ENCODE data around the gene ZNF441. TPM values are rescaled to one million over a fixed set of nuclear protein-coding genes. Genes with fewer than 3 reads are reported as not detected.

The ZNF441 gene
- total and polyA plus RNA-seq, 10 of the 15 experiments (the other 5 are each of a cell fraction or from before 2014, with no cell fraction given) = 1.0 to 9.4 (median 4.3) TPM

GRCh38 chr19:11747277-11747676 is 19.5 kb upstream of the ZNF441 start (continued):
- TF ChIP-seq, protein P1, sequence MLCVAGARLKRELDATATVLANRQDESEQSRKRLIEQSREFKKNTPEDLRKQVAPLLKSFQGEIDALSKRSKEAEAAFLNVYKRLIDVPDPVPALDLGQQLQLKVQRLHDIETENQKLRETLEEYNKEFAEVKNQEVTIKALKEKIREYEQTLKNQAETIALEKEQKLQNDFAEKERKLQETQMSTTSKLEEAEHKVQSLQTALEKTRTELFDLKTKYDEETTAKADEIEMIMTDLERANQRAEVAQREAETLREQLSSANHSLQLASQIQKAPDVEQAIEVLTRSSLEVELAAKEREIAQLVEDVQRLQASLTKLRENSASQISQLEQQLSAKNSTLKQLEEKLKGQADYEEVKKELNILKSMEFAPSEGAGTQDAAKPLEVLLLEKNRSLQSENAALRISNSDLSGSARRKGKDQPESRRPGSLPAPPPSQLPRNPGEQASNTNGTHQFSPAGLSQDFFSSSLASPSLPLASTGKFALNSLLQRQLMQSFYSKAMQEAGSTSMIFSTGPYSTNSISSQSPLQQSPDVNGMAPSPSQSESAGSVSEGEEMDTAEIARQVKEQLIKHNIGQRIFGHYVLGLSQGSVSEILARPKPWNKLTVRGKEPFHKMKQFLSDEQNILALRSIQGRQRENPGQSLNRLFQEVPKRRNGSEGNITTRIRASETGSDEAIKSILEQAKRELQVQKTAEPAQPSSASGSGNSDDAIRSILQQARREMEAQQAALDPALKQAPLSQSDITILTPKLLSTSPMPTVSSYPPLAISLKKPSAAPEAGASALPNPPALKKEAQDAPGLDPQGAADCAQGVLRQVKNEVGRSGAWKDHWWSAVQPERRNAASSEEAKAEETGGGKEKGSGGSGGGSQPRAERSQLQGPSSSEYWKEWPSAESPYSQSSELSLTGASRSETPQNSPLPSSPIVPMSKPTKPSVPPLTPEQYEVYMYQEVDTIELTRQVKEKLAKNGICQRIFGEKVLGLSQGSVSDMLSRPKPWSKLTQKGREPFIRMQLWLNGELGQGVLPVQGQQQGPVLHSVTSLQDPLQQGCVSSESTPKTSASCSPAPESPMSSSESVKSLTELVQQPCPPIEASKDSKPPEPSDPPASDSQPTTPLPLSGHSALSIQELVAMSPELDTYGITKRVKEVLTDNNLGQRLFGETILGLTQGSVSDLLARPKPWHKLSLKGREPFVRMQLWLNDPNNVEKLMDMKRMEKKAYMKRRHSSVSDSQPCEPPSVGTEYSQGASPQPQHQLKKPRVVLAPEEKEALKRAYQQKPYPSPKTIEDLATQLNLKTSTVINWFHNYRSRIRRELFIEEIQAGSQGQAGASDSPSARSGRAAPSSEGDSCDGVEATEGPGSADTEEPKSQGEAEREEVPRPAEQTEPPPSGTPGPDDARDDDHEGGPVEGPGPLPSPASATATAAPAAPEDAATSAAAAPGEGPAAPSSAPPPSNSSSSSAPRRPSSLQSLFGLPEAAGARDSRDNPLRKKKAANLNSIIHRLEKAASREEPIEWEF (IDR thresholded peaks at IDR 0.05; ENCODE audit: insufficient replicate concordance, low read depth, low read length) = no peak
- TF ChIP-seq BRCA1 (IDR thresholded peaks at IDR 0.05; ENCODE audit: low read depth, low read length) = no peak
- no peak for TF ChIP-seq ZBTB40 (IDR thresholded peaks at IDR 0.05; ENCODE audit: borderline replicate concordance)
- TF ChIP-seq IKZF2 (IDR thresholded peaks at IDR 0.05) = no peak
